NCI-H446 treated with DMSO at 0.1 percent for 48 hours (cell line): ENCODE results near the gene INTU.
"Not testable (repeated sequence)": the region's sequence is repeated elsewhere in the genome, so short reads cannot be mapped to it uniquely, and the experiment has no call there.

Source experiments
- DNase-seq: peaks from one replicate; lab custom pipeline; 2025; lab: John Stamatoyannopoulos, UW

INTU gene

DNA sequence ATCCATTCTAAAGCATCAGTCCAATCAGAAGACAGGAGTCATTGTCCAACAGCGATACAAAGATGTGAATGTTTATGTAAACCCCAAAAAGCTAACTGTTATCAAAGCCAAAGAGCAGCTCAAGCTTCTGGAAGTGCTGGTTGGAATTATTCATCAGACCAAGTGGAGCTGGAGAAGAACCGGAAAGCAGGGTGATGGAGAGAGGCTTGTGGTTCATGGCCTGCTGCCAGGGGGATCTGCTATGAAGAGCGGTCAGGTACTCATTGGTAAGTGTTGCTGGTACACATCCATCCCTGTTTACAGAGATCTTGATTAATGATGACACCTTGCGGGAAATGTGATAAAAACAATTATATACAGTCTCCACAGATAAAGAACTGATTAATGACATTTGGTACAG, 11.0 kb downstream of the INTU start:
- DNase-seq = no peak

DNA sequence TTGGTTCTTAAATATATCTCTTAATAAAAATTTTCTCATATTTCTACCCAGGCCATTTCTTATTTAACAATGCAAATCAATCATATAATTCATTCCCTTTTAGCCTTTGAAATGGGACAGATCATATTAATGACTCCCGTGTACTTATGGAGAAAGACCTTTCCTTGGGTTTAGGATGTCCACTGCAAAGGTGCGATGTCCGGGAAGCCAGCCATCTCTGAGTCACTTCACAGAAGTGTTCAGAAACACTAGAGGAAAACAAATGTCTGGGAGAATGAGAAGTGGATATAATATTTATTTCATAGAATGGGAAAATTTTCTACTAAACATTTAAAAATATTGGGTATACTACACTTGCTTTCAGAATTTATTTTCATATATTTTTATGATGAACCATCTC, 15.3 kb downstream of the INTU start:
- no peak for DNase-seq

DNA sequence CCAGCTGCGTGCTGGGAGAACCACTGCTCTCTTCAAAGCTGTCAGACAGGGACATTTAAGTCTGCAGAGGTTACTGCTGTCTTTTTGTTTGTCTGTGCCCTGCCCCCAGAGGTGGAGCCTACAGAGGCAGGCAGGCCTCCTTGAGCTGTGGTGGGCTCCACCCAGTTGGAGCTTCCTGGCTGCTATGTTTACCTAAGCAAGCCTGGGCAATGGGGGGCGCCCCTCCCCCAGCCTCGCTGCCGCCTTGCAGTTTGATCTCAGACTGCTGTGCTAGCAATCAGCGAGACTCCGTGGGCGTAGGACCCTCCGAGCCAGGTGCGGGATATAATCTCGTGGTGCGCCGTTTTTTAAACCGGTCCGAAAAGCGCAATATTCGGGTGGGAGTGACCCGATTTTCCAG, 22.8 kb downstream of the INTU start:
- not testable (repeated sequence) for DNase-seq

DNA sequence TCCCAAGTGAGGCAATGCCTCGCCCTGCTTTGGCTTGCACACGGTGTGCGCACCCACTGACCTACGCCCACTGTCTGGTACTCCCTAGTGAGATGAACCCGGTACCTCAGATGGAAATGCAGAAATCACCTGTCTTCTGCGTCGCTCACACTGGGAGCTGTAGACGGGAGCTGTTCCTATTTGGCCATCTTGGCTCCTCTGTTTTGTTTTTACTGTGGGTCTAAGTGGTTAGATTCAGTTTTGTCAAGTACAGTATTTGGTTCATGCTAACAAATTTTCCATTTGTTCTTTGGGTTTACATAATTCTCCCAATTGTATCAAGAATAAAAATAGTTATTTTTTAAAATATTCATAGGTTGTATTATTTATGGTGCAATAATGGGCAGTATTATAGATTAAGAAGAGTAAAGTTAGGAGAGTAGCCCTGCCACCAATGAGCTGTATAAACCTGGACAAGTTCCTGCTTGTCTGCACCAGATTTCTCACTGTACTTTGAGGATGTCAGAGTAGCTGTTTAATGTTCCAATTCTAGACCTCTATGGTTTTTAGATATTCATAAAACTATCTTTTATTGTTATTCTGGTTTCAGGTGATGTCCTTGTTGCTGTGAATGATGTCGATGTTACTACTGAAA, 23.4 kb downstream of the INTU start:
- no peak for DNase-seq

DNA sequence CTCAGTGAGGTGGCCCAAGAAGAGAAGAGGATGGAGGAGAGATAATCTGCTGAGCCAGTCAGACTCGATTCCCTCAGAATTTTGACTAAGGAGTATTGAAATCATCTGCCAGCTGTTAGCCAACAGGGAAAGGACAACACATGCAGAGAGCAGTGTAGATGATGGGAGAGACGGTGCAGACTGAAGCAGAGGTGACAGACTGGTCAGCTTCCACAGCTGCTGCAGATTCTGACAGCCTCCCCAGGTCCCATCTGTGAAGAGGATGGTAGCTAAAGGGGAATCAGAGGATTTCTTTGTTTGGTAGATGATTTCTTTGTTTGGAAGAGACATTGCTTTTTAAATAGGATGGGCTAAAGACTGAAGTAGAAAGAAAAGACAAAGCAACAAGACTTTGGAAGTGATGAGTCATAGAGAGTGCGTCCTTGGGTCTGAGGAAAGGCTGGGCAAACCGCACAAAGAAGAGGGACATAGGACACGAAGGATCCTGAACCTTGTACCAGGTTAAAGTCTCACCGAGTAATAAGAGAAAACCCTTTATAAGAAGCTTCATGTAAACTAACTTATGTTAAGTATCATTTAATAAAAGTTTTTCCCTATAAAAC, 27.6 kb downstream of the INTU start:
- DNase-seq = no peak

DNA sequence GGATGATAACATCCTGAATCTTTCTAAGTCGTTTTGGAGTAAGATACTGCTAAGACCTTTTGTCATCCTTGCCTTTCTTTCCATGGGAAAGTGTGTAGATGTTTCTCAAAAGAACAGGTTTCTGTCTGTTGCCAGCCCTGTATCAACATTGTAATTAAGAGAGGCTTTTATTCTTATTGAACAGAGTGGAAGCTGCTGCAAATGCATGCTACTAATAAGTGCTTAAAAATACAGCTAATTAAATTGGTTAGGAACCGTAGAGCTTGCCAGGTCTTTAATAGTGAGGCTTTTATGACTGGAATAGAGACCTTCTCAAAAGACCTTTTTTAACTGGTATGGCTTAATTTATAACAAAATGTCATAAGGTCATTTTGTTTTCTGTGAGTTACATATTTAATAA, 34.4 kb downstream of the INTU start:
- DNase-seq = no peak

DNA sequence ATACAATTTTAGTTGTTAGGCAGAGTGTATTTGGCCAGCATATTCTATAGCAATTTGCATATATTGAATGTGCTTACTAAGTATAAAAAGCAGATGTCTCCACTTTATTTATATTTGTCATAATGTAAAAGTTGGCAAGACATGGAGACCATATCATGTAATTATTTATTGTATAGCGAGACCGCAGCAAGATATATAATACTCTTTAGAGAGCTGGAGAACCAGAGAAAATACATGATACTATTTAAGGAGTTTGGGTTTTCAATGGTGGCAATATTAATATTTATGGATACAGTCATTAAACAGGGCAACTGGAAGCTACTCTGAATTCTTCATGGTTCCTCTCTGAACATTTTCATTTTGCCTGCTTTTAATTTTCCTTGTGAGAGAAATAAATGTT, 35.0 kb downstream of the INTU start:
- DNase-seq = no peak

DNA sequence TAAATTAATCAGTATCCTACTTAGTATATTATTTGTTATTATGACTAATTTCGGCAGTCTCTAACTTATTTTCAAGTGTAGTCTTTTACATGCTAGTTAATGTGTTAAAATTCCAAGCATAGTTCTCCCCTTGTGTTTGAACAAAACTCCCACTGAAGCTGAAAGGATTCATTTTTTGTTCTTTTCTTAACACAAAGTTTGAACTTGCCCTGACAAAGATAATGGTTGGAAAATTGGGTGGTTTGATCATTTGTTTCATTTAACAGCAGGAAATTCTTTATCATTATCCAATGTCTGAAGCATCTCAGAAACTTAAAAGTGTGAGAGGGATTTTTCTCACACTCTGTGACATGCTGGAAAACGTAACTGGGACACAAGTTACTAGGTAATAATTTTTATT, 36.0 kb downstream of the INTU start:
- DNase-seq = no peak

DNA sequence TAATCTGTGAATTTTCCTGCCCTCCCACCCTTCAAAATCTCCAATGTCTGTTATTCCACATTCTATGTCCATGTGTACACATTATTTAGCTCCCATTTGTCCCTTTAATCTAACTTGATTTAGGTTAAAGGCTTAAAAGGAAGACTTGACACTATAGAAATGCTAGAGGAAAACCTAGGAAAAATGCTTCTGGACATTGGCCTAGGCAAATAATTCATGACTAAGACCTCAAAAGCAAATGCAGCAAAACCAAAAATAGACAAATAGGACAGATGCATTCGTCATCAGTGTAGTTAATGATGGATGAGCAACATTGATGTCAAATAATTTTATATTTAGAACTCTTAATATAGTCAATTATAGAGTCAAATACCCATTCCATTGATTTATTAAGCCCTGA, 36.9 kb downstream of the INTU start:
- DNase-seq = no peak

DNA sequence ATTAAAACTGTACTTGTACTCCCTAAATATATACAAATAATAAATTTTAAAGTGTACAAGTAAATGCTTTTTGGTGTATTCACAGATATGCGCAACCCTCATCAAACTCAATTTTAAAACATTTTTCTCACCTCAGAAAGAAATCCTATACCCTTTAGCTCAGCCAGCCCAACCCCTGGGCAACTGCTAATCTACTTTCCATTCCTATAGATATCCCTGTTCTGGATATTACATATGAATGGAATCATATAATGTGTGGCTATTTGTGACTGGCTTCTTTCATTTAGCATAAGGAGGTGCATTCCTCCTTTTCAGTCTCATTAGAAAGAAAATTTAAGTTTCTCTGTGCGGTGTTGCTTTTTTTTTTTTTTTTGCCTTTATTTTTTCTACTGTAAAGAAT, 39.4 kb downstream of the INTU start:
- no peak for DNase-seq

DNA sequence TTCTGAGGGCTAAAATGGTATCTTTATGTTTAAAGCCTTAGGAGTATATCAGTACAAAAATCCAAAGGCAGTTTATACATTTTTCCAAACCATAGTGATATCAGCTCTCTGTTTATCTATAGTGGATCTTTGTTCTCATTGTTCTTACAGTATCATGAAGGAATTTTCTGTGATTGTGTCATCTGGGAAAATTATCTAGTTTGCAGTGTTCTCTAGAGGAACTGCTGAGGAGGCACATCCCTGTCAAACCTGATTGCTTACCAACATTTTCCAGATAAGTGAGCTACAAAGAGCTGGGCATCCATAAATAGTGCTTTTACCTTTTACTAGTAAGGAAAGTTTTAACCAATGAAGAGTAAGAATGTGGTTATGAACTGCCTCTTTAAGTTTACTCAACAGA, 52.5 kb downstream of the INTU start:
- no peak for DNase-seq

DNA sequence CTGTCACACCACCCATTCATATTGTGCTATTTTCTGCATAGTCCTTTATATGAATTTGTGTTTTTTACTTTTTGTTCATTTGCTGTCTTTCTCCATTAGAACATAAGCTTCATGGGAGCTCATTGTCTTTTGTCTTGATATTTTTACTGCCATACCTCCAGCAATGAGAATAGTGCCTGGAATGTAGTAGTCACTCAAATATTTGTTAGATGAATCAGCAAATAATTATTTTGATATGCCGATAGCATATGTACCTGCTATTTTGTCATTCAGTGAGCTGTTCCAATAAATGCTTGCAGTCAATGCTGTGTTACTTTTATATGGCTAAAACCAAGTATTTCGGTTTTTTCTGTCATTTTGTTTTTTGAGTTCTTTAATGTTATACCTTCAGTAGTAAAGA, 53.9 kb downstream of the INTU start:
- no peak for DNase-seq

DNA sequence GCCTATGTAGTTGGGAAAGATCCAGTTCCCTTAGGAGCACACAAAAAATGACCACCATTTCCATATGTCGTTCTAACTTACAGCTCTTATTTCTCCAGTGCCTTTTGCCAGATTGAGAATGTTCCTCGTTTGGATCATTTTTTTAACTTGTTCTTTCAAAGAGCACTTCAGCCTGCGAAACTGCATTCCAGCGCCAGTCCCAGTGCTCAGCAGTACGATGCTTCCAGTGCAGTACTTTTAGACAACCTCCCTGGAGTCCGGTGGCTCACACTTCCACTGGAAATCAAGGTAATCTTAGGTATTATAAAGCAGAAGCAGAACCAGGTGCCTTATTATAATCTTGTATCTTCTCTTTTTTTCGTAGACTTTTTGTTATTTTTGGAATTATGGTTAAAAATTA, 54.8 kb downstream of the INTU start:
- no peak for DNase-seq

DNA sequence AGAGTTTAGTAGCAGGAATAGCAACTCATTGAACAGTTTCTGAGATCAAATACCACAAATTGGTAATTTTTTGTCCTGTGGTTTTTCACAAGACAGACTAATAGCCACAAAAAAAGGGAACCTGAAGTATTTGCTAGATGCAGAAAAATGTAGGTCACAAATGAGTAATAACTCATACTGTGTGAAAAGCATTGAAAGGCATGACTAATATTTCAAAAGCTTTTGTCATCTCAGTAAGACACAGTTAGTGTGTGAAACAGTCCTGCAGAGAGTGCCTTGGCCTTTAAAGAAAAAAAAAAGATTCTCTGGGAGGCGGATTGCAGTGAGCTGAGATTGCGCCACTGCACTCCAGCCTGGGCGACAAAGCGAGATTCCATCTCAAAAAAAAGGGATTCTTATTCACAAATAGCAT, 66.0 kb downstream of the INTU start:
- no peak for DNase-seq

DNA sequence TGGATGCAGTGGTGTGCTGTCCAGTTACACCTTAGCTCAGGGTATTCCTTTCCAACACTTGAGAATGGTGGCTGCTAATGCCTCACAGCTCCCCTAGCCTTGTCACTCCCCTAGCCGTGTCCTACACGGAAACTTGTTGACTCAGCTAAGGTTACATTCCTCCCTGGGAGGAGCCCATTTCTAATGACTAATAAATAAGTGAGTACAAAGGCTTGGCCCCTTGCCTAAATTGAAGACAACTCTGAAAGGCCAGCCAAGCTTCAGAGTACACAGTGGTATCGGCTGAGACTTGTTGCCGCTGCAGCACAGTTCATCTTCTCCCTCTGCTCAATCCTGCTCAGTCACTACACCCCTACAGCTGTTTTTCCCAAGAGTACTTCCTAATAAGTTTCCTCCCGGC, 76.2 kb downstream of the INTU start:
- peak; percentile 5 for DNase-seq

DNA sequence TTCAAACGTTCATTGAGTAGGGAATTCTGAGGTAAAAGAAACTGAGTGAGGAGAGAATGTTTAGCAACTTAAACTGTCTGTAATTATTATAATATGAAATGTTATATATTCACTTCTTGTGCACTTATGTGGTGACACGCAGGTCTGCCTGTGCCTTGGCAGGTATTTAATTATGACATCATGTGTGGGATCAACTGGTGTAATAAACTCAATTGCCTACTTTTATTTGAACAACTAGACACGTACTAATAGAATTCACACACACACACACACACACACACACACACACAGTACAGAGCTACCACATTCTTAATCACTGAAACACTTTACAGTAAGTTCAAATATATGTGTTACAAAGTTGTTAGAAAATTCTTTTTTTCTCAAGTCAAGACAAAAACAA, 76.7 kb downstream of the INTU start:
- no peak for DNase-seq

DNA sequence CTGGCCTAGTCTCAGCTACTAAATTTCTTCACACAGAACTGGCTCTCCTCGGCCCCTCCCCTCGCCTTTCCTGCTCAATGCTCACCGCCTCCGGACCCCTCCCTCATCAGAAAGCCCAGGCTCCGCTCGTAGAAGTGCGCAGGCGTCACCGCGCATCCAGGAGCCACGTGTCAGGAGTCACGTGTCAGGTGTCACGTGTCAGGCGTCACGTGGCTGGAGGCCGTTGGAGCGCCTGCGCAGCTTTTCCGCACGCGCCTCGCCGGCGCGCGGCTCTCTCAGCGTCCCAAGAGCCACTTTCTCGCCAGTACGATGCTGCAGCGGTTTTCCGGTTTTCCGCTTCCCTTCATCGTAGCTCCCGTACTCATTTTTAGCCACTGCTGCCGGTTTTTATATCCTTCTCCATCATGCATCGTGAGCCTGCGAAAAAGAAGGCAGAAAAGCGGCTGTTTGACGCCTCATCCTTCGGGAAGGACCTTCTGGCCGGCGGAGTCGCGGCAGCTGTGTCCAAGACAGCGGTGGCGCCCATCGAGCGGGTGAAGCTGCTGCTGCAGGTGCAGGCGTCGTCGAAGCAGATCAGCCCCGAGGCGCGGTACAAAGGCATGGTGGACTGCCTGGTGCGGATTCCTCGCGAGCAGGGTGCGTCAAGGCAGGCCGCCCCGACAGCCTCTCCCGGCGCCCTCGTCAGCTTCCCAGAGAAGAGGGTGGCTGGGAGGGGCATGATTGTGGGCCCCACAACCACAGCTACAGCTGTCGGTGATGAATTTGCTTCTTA, 97.6 kb downstream of the INTU start, which contains the start of gene SLC25A31:
TSS of gene SLC25A31 (plus strand) at position 259 of the 772 bp plus-strand sequence. CDS start at position 405, 146 bp downstream.
- no peak for DNase-seq

DNA sequence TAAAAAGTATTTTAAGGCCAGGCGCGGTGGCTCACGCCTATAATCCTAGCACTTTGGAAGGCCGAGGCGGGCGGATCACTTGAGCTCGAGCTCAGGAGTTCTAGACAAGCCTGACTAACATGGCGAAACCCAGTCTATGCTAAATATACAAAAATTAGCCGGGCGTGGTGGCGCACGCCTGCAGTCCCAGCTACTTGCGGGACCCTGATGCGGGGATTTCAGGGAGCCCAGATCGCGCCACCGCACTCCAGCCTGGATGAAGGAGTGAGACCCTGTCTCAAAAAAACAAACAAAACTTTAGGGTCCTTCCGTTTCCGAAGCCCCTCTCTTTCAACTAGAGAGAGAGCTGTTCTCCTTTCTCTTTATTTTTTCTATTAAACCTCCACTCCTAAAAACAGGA, 98.6 kb downstream of the INTU start:
- no peak for DNase-seq

DNA sequence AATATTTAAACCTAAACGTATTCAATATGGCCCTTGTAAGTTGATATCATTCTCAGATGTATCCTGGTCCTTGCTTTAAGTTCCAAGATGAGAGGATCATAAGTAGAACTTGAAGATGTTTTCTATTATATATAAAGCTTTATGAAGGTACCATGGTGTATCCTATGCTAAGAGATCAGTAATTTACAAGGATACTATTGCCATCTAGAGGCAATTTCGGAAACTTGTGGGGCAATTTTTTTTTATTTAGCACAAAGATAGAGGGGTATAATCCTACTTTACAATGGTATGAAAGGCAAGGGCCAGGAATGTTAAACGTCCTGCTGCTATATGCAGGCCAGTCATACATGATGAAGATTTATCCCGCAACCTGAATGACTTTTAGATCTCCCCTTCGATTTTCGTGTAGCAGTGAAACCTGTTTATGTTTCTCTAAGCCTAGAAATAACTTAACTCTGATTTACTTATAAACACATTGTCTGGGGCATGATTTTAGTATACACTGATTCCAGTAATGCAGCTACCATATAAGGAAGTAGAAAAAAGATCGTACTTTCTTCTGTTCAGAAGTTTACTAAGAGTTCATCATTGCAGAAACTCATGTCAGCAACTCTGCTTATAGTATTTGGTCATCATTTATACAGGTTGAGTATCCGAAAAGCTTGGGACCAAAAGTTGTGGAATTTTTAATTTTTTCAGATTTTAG, 100.0 kb downstream of the INTU start:
- DNase-seq = peak; percentile 26

DNA sequence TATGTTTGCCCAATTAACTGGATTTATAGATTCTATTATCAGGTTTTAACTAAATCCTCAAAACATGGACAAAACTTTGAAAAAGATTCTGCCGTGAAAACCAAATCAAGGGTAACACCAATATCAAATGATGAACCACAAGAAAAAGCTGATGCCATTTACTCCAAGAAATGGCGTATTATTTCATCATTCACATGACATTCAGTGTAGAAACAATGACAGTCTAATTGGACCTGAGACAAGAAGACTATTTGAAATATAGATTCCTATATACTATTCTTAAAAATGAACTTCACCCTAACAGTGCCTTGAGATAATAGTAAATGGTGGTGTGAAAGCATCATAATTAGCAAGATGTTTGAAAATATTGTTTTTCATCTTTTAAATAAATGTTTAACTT, 102.2 kb downstream of the INTU start:
- no peak for DNase-seq

DNA sequence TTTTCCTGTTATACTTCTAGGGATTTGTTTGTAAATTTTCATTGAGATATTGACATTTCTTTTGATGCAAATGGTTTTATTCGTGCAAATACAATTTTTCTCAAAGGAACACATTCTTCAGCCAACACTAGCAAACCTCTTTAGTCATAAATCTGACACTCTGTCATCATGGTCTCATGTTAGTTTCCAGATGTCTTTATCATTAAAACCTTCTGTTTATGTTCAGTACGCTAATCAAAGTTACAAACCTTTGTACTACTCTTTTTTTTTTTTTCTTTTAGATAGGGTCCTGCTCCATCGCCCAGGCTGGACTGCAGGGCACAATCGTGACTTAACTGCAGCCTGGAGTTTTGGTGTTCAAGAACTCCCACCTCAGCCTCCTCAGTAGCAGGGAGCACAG, 104.5 kb downstream of the INTU start:
- DNase-seq = no peak

DNA sequence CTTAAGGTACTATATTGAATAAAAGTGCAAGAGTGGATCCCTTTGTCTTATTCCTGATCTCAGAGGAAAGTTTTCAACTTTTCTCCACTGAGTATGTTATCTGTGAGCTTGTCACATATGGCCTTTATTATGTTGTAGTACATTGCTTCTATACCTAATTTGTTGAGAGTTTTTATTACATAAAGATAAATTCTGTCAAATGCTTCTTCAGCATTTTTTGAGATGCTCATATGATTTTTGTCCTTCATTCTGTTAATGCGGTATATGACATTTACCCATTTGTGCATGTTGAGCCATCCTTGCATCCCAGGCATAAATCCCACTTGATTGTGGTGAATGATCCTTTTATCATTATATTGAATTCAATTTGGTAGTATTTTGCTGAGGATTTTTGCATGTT, 108.5 kb downstream of the INTU start:
- DNase-seq = no peak

DNA sequence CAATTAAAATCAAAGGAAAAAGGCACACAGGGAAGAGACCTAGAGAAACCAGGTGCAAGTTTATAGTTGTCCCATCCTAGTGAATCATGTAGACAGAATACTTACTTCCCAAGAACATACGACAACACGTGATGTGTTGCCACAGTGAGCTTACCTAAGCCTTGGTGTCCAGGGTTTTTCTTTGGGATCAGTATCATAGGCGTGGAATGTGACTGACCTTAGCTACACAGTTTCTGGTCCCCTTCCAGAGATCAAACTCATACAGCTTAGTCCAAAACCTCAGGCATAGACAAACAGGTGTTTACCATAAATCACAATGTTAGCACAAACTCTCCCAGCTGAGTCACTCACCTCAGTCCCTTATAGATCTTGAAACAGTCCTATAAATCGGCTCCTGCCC, 115.1 kb downstream of the INTU start:
- no peak for DNase-seq
